NB4 (cell line): Measurements from ENCODE around the gene RNF125.

ENCODE experiments used
- TF ChIP-seq, protein P1 (sequence below): IDR thresholded peaks from 2 replicates; pipeline ENCODE4 v1.6.1; 2011; ENCODE audit warnings: low read depth, low read length
- TF ChIP-seq, protein P2 (sequence below): IDR thresholded peaks from one replicate; pipeline ENCODE4 v1.5.1; 2012; ENCODE audit warnings: low read depth, low read length

DNA sequence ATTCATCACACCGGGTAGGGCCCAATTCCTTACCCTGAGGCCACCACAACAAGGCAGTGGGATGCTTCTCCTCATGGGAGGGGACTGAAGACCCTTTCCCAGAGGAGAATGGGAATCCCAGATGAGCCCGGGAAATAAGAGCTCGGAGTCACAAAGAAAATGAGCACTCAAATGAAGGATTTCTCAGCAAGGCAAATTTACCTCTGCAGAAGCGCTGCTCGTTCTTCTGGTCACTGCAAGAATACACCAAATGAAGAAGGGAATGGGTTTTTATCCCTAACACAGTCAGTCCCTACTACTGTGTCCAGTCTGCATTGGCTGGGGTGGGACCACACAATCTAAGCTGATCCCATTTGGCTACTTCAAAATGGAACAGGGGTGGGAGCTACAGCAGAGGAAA is 40.0 kb upstream of the RNF125 start:
- TF ChIP-seq, protein P1, sequence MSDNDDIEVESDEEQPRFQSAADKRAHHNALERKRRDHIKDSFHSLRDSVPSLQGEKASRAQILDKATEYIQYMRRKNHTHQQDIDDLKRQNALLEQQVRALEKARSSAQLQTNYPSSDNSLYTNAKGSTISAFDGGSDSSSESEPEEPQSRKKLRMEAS, result no peak
- TF ChIP-seq, protein P2, sequence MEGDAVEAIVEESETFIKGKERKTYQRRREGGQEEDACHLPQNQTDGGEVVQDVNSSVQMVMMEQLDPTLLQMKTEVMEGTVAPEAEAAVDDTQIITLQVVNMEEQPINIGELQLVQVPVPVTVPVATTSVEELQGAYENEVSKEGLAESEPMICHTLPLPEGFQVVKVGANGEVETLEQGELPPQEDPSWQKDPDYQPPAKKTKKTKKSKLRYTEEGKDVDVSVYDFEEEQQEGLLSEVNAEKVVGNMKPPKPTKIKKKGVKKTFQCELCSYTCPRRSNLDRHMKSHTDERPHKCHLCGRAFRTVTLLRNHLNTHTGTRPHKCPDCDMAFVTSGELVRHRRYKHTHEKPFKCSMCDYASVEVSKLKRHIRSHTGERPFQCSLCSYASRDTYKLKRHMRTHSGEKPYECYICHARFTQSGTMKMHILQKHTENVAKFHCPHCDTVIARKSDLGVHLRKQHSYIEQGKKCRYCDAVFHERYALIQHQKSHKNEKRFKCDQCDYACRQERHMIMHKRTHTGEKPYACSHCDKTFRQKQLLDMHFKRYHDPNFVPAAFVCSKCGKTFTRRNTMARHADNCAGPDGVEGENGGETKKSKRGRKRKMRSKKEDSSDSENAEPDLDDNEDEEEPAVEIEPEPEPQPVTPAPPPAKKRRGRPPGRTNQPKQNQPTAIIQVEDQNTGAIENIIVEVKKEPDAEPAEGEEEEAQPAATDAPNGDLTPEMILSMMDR, result no peak
